HG02870 (cell line): ENCODE results near the gene C1QTNF4.

ENCODE experiments used
- ATAC-seq: cut with Tn5 transposase; IDR thresholded peaks from one replicate; pipeline ENCODE4 v1.9.1; 2021; ENCODE audit warnings: mild to moderate bottlenecking, moderate library complexity; ENCODE audit not compliant: unreplicated experiment

C1QTNF4 gene

DNA sequence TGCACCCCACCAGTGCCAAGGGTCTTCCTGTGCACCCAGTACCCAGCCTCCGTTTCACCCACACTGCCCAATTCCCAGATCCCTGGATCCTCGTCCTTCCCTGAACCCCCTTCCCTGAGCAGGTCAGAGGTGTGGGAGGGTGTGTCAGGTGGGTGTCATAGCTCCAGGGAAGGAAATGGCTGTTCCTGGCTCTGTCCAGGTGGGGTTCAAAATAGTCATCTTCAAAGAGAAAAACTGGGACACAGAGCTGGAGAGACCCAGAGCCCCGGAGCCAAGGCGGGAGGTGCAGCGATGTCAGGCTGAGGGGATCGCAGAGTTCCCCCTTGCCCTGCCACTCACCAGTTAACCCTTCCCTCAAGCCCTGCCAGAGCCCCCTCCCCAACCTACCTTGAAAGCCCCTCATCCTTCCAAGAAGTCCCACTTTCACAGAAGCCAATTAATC, 698 bp downstream of the C1QTNF4 start:
- no peak for ATAC-seq

DNA sequence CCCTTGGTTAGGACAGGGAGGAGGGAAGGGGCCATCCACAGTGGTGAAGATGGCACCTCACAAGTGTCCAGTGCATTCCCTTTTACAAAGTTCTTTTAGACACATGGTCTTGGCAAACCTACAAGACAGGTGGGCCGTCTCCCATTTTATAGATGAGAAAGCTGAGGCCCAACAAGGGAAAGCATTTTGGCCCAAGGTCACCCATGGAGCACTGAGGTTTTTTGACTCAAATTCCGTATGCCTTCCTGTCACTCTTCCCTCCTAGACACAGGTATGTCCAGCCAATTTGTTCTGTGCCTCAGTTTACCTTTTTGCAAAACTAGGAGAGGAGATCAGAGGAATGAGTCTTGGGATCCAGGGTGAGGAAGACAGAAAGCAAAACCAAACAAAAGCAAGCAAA, 1.2 kb downstream of the C1QTNF4 start:
- ATAC-seq, result no peak

DNA sequence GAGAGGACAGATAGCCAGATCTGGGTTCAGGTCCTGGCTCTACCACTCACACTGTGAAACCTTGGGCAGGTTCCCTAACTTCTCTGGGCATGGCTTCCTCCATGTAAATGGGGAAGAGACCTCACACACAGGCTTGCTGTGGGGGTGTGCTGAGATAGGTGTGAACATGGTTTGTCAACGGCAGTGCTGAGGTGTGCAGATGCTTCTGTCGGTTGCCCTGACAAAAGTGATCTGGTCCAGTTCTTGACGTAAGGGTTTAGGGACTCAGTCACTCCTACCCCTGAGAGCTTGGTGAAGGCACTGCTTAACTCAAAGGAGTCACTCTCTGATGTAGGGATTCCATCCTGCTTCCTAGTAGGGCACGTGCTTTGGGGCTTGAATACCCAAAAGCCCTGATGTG, 2.0 kb downstream of the C1QTNF4 start:
- ATAC-seq, result no peak

DNA sequence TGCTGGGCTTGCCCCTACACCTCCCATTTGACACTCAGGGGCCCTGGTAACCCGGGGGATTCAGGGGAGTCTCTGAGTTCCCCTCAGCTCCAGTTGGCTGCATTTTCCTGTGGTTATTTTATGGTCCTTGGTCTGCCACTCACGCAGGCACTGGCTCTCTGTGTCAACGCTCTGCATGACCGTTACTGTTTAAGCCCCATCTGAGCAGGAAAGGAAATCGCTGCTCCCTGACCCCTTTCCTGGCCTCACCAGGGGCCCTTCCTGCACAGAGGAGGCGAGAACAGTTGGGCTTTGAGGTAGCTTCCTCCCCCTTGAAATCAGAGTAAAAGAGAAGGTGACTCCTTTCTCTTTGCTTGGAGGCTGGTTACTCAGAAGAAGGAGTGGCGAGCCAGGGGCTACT, 2.4 kb downstream of the C1QTNF4 start:
- ATAC-seq, result no peak

DNA sequence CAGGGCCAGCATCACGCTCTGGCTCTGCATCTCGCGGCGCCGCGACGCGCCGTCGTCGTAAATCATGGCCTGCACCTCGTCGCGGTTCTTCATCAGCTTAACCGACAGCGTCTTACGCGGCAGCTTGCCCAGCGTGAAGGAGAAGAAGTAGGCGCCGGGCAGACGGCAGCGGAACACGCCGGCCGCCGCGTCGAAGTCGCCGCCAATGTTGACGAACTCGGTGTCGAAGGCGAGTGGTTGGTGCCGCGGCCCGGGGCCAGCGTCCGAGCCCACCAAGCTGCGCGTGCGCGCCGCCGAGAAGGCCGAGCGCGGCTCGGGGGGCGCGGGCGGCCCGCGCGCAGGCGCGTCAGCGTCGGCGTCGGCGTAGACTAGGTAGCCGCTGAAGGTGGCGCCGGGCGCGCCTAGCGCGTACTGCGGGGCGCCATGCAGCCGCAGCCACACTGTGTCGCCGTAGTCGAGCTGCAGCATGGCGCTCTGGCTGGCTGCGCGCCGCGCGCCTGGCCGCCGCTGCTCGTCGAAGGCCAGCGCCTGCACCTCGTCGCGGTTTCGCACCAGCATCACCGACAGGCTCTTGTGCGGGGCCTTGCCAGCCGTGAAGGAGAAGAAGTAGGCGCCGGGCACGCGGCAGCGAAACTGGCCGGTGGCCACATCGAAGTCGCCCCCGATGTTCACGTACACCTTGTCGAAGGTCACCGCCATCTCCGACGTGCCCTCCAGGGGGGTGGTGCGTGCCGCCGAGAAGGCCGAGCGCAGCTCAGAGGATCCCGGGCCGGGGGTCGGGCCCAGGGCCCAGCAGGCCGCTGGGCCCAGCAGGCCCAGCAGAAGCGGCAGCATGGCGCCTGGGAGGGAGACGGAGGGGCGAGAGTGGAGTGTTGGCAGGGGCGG, 4.0 kb downstream of the C1QTNF4 start:
- ATAC-seq, result no peak

DNA sequence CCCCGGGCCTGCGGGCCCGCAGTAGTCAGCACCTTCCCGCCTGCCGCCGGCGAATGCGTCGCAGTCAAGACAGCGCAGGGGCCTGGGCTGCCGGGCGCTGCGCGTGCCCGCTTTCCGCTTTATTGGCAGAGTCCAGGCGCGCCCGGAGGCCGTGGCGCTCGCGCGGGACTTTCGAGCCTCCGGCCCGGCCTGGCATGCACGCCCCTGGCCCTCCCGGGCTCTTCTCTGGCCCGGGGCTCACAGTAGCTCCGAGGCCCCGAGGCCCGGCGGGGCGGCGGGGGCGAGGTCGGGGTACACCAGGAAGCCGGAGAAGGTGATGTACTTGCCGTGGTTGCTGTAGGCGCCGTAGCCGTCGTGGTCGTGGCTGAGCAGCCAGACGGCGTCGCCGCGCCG, 4.6 kb downstream of the C1QTNF4 start:
- ATAC-seq, result no peak

DNA sequence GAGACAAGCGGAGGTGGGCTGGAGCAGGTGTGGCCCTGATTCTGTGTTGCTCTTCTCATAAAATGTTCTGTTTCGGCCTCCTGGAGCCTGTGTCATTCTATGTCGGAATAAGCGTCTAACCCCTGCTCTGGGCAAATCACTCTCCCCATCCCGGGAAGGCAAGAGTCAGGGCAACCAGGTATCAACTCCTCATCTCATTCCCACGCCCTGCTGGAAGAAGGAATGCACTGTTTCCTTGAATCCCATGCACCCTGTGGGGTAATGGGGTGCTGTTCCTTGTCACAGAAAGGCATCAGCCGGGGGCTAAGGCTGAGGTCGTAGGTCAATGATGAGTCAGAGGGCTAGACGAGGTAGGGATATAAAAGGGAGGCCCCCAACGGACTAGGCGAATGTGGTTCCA, 5.1 kb downstream of the C1QTNF4 start:
- ATAC-seq, result no peak

DNA sequence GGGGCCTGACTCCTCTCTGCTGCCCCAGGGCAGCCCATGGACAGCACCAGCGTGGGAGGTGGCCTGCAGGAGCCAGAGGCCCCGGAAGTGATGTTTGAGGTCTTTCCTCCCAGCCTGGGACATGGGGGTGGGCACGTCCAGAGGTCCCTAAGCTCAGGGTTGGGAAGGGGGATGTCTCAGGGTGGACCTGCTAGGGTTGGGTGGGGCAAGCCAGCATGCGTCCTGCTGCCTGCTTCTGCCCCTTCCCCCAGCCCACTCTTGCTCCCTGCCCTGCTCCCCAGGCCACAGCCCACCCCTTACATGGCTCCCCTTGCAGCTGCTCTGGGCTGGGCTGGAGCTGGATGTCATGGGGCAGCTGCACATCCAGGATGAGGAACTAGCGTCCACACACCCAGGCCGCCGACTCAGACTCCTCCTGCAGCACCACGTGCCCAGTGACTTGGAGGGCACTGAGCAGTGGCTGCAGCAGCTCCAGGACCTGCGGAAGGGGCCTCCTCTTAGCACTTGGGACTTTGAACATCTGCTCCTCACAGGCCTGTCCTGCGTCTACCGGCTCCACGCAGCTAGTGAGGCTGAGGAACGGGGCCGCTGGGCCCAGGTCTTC, 6.4 kb downstream of the C1QTNF4 start:
- ATAC-seq, result no peak

DNA sequence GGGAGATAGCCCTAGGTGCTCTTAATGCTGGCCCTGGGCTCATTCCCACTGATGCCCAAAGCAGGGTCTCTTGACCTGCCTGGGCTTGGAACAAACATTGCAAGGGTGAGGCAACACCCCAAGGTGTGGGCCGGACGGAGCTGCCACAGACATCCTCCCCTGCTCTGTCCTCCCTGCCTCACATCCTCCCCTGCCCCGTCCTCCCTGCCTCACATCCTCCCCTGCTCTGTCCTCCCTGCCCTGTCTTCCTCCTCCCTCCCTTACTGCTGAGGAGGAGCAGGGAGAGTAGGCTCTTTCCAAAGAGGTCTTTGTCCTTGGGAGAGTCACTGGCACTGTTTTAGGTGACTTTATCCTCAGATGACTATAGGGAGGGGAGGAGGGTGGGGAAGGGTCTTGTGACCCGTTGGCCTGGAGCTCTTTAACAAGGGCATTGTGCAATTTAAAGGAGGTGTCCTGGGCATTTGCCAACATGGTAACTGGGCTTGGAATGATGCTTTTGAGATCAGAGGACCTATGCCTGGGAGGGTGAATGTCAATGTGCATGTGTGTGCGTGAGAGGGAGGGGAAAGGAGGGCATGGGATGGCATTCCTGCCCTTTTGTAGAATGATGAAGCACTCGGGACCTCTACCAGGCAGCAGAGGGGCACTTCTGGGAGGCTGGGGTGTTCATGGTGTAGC, 7.0 kb downstream of the C1QTNF4 start:
- ATAC-seq, result no peak

DNA sequence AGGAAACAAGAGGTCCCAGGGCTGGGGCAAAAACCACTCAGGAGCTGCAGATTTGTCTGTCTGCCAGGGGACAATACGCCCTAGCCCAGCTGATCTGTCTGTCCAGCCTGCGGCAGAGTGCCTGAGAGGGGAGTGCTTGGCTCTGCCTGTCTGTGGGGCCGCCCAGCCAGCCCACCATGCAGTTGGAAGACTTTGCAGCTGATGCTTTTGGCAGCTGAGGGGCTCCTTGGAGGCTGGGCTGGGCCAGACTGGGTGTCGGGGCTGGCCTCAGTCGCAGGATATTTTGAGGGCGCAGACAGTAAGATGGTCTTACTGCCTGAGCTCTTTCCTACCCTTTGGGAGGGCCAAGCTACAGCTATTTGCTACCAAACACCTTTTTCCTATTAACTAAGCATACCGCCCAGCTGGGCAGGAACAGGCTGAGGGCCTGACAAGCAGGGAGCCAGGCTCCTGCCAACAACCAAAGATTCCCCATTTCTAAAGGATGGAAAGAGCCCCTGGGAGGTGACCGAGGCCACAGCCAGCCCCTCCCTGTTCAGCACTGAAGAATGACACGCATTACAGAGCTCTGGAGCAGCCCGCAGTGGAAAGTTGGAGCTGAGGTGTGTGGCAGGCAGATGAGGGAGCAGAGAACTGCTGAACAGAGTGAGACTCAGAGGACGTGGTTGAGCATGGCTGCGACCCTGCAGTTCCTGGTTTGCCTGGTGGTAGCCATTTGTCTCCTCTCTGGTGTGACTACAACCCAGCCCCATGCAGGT, 7.9 kb downstream of the C1QTNF4 start, which contains the start of gene FAM180B:
TSS of gene FAM180B (plus strand) at position 581 of the 758 bp plus-strand sequence. CDS start at position 672, 91 bp downstream.
- no peak for ATAC-seq

DNA sequence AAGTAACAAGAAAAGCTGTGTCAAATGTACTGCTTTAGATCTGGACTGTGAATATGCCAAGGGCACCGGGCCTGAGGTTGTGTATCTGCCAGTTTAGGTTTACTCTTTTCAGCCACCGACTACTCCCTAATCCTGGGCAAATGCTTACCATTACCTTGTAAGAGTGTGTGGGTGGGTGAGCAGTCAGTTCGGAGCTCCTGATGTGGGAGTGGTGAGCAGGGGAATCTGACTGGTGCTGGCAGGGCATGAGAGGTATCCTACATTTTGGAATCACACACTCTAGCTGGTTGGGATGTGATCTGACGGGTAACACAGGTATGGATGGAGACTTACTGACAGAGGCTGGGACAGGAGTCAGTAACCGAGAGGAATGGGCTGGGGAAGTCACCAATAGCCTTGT, 10.4 kb downstream of the C1QTNF4 start:
- ATAC-seq, result no peak

DNA sequence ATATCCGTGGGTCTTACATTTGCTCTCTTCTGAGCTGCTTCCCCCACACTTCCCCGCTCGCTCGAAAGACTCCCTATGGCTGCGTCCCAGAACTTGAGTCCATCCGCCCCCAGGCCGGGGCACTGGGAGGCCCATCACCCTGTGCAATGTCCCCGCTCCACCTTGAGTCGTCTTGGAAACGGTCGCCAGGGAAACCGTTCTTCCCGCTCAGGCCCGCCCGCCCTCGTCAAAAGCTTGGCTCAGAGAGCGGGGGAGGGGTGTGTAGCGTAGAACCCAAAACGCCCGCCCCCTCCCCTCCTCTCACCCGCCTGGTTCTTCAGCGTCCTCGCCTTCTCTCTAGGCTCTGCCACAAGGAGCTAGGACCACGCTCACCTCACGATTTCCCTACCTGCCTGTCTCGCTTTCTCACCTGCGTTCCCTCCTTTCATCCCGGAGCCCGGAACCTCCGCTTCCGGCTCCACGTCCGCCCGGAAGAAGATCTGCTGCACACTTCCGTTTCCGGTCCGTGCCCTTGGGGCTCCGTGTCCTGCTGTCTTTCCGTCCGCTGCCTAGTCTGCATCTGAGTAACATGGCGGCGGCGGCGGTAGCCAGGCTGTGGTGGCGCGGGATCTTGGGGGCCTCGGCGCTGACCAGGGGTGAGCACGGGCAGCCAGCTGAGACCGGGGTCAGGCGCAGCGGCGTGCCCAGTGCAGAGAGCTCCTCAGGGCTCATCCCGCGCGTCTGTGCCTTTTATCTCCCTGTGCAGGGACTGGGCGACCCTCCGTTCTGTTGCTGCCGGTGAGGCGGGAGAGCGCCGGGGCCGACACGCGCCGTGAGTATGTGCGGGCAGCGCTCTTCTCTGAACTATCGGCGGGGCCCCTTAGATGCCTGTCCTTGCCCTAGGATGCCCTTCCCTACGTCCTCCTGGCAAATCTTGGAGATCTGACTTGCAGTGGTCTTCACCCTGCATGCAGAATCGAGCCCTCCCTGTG, 15.4 kb downstream of the C1QTNF4 start, which contains the start of the genes KBTBD4 and NDUFS3:
TSS of gene KBTBD4 (minus strand) at position 447 of the 971 bp plus-strand sequence. CDS start at position 428, 19 bp downstream.
TSS of gene NDUFS3 (plus strand) at position 551 of the 971 bp plus-strand sequence. CDS start at position 569, 18 bp downstream.
- ATAC-seq, result peak; percentile 90

DNA sequence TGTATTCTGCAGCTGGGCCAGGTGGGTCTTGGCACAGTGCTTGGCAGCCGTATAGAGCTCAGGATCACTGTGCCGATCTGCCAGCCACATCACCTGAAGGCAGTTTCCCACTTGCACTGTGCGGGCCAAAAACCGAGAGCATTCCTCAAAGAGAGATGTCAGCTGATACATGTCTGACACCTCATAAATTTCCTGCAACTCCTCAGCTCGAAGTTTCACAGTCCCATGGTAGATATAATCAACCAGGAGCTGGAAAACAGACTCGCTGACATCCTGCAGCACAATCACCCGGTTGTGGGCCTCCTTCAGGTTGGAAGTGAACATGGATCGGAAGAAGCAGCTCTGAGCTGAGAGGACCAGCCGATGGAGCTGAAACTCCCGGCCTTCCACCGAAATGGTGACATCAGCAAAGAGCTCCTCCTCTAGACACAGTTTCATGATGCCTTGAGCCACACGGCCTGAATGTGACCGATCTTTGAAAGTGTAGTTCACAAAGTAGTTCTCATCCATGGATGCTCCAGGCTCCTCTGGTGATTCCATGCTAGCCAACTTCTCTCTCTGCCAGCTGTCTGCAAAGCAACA, 16.7 kb downstream of the C1QTNF4 start:
- ATAC-seq, result no peak

DNA sequence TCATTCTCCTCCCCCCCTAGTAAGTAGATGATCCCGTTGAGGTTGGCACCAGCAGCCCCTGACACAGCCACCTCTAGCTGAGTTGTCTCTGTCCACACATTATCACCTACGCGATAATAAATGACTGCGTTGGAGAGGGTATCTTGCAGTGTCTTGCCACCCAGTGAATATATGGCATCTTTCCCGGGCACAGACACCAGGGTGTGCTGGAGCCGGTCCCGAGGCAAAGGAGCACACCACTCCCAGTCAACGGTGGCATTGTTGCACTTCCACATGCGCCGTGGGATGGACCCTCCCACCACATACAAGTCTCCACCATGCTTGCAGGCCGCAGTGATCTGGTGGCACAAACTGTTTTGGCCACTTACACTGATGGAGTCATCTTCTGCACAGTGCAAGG, 20.9 kb downstream of the C1QTNF4 start:
- ATAC-seq, result no peak

DNA sequence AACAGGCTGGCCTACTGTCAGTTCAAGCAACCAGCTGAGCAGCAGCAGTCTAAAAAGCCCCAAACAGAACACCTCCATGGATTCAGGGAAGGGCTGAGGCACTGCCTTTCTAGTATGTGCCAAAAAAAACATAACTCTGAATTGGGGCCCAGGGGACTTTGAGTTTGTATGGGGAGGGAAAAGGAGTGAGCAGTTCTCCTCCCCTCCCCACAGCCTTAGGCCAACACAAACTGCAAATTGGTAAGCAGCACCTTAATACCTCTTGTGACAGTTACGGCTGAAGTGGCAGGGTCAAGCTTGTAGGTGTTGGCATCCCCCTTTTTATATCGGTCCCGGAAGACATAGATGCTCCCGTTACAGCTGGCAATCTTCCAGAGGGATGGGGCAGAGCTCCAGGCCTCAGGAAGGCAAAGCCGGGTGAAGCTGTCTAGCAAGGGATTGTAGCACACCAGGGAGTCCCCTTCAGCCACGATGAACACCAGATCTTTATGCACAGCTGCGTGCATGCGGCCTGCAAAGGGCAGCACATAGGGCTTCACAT, 21.4 kb downstream of the C1QTNF4 start:
- ATAC-seq, result no peak

DNA sequence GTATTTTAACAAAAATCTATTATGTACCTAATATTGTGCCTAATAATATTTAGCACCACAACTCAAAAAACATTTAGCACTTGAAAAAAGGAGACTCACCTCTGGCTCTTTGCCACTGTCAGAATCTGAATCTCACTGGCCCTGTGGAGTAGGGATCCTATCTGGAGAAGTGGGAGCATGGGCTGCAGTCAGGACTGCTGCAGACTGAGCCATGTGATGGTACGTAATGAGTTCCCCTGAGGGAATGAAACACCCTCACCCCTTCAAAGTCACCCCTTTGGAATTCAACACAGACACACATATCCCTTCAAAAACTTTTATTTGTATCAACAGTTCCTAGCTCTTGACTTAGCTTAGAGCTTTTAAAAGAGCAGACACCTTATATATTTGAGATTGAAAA, 22.3 kb downstream of the C1QTNF4 start:
- no peak for ATAC-seq

DNA sequence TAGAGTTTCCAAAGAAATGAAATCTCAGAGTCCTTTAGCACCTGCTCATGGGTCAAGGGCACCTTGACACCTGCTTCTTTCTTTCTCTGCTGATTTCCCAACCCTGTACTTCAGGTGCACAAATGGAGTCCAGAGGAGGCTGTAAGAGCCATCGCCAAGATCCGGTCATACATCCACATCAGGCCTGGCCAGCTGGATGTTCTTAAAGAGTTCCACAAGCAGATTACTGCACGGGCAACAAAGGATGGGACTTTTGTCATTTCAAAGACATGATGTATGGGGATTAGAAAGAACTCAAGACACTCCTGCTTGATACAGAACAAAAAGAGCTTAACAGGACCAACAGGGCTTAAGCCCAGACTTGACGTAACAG, 22.9 kb downstream of the C1QTNF4 start:
- no peak for ATAC-seq

DNA sequence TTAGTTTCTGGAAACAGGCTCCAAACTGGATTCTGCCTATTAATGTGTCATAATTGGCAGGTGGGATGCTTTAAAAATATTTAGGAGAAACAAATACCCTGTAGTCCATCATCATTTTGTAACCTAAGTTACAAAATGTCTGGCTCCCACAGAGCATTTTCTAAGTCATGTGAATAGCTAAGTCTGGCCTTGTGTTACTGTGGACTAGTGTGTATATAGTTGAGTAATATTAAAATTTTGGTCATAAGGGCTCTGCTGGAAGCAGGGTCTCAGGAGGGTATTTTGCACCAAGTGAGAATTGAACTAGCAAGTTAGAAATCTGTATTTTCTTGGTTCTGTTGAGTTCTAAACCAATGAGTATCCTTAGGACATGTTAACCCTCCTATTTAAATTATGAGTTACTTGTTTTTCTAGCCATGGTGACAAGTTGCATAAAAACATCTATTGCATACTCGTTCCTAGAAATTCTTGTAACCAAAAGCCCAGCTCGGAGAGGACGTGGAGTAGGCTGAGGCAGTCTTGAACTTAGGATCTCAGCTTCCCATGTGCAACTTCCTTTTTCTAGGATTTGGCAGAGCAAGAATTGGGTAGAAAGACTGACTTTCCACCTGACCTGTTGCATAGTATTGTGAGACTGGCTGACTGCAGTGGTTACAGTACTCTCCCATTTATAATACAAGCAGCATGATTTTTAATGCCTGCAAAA, 23.4 kb downstream of the C1QTNF4 start:
- no peak for ATAC-seq
